NCI-H1092 (cell line): ENCODE data around the gene IGLL5.
"Not testable (repeated sequence)": the region's sequence is repeated elsewhere in the genome, so short reads cannot be mapped to it uniquely, and the experiment has no call there.

ENCODE experiments used
- DNase-seq: peaks from one replicate; lab custom pipeline; 2025; lab: John Stamatoyannopoulos, UW

The IGLL5 gene

DNA sequence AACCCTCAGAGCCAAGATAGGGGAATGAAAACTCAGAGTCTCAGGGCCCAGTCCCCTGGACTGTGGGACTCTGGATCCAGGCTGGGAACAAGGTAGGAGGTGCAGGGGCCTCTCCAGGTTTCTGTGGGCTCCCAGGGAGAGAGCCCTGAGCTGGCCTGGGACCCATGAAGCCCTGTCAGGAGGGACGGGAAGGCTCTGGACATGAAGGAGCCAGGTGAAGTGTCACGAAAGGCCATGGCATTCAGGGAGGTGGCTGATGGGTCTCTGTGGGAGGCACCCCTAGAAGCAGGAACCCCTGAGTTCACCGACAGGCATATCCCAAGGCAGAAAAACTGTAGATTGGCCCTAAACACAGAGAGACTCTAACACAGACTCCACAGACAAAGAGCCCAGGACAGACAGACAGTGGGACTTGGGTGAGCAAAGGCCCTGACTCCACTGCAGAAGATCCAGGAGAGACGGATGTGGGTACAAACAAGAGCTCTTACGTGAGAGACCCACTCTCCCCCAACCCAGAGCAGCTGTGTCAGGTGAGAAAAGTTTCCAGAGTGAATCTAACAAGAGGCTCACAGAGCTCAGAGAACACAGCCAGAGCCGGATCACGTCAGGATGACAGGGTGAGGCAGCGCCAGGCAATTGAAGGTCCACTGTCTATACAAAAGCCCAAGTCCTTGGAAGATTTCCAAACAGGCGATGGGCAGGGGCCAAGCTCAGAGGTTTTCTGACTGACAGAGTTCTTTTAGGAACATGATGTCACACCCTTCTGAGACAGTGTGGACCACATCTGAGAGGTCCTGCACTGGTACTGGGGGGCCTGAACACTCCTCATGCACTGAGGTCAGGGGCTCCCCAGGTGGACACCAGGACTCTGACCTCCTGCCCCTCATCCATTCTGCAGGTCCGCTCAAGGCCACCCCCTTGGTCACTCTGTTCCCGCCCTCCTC is 27.4 kb downstream of the IGLL5 start:
- no peak for DNase-seq

GRCh38 chr22:22915670-22916035 is 28.0 kb downstream of the IGLL5 start:
- DNase-seq: no peak

GRCh38 chr22:22916215-22916951 is 28.8 kb downstream of the IGLL5 start:
- no peak for DNase-seq

GRCh38 chr22:22916952-22917290 is 29.3 kb downstream of the IGLL5 start:
- no peak for DNase-seq

GRCh38 chr22:22917377-22917776 is 29.8 kb downstream of the IGLL5 start:
- DNase-seq: no peak

- DNase-seq: no peak
Measured at GRCh38 chr22:22918297-22918965, 30.8 kb downstream of the IGLL5 start.

- no peak for DNase-seq
Measured at GRCh38 chr22:22919041-22919440, 31.4 kb downstream of the IGLL5 start.

DNA sequence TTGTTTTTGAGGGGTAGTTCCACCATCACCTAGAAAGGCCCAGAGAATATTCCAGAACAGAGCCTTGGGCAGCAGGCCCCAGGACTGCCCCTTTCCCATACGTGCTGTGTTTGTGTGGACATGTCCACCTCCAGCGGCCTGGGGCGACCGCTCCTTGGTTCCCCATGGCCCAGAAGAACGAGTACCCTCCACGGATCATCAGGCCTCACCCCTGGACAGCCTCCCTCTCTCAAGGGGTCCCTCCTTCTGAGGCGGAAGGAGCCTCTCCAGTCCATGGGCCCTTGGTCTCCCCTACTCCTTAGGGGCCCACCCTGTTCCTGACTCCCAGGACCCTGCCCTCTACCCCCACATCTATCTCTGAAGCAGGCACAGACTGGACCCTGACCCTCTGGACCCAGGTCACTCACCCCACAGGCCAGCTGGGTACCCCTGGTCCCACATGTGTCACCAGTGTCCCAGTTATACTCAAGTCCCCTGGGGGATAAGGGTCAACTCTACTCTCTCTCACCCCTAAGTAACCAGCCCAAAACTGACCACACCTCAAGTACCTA is 32.6 kb downstream of the IGLL5 start:
- no peak for DNase-seq

DNA sequence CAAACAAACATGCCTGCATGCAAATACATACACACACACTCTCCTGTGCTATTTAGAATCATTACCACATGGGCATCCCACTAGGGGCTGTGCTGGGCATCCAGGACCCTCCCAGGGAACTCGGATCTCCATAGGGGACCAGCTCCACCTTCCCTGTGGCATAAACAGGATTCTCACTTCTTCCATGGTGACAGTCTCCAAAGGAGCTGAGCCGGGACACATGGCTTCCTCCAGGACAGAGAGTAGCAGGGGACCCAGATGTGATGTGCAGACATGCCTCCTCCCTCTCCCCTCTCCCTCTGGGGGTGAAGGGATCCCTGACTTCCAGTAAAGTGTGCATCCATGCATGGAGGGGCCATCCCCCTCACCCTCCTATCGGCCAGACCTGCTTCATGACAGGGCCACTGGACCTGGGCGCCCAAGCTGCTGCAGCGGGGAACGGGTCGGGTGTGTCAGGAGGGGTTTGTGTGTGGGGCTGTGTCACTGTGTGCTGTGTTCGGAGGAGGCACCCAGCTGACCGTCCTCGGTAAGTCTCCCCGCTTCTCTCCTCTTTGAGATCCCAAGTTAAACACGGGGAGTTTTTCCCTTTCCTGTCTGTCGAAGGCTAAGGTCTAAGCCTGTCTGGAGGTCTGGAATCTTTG is 33.4 kb downstream of the IGLL5 start:
- no peak for DNase-seq

GRCh38 chr22:22921575-22921974 is 34.0 kb downstream of the IGLL5 start:
- DNase-seq: no peak

GRCh38 chr22:22922092-22922953 is 34.7 kb downstream of the IGLL5 start:
- DNase-seq: not testable (repeated sequence)

DNA sequence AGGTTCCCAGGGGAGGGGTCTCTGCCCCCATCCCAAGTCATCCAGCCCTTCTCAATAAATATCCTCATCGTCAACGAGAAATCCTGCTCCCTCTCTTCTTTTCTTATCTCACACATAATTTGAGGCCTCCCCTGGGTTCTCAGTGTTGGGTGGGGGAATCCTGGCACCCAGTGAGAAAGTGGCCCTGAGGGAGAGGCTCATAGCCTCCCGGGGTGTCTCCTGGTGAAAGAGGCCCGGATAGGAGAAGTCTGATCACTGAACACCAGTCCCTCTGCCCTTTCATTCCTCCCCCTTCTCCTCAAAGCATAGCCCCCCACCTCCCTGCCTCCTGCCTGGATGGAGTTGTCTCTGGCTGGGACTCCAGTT is 35.3 kb downstream of the IGLL5 start:
- no peak for DNase-seq

GRCh38 chr22:22923379-22923778 is 35.8 kb downstream of the IGLL5 start:
- no peak for DNase-seq

- DNase-seq: no peak
Measured at GRCh38 chr22:22923930-22924329, 36.3 kb downstream of the IGLL5 start.

- no peak for DNase-seq
Measured at GRCh38 chr22:22924369-22925145, 36.9 kb downstream of the IGLL5 start.

- no peak for DNase-seq
Measured at GRCh38 chr22:22925146-22925804, 37.7 kb downstream of the IGLL5 start.

GRCh38 chr22:22925805-22926369 is 38.3 kb downstream of the IGLL5 start:
- DNase-seq: no peak

DNA sequence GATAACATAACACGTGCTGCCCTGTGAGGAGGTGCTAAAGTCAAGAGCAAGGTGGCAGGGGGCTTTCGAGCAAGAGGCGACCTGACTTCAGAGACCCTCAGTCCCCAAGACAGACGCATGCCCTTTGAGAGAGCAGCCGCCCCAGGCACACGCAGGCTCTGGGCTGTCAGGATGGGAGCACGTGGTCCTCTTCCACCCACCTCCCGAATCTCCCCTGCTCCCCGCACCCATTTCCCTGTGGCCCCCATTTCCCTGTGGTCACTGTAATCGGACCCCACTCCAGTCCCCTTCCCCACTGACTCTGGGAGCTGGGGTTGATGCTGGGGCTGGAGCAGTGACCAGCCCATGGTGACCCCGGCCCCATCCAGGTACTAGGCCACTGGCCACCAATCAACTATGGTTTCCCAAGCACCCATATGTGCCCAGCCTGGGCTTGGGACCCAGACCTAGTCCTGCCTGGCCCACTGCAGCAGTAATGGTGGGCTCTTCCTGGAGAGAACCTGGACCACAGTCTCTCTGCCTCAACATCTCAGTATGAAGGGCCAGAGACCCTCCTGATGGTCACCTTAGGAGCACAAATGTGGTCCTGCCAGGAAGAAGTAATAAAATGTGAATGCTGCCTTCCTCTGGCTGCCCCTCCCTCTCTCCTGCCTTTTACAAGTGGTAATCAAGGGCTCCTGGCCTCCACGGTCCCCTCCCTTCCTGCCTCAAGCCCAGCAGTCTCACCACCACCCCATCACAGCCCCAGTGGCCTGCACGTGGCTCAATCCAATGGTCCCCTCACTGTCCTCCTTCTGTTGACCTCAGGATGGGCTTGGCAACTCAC is 39.0 kb downstream of the IGLL5 start:
- DNase-seq: no peak
